ENCODE measurements around the gene ALAD.

- TF ChIP-seq REST (IDR thresholded peaks at IDR 0.05; ENCODE audit: borderline replicate concordance in 1 of 2, low read depth in 1 of 2, low read length in 2 of 2): no peak
- TF ChIP-seq ELF1 (CRISPR knock-in tag; IDR thresholded peaks at IDR 0.05): no peak
- TF ChIP-seq GABPA (IDR thresholded peaks at IDR 0.05; ENCODE audit: low read depth, low read length): no peak
- TF ChIP-seq GABPA (CRISPR knock-in tag; IDR thresholded peaks at IDR 0.05; ENCODE audit: low read depth): no peak
- no peak for TF ChIP-seq ATF3 (CRISPR knock-in tag; IDR thresholded peaks at IDR 0.05)
These were observed 14.3 kb downstream of the ALAD start for GRCh38 chr9:113386571-113387393.

All from HepG2 (cell line).